GM12878 (cell line): ENCODE measurements around the gene CORO2B. TPM values are rescaled to one million over a fixed set of nuclear protein-coding genes. Genes with fewer than 3 reads are reported as not detected.

Experiments
- ATAC-seq: fragments of 200-7000 bp; cut with Tn5 transposase; 3 replicates; pipeline ENCODE4 v1.9.1; 2020; ENCODE audit warnings: mild to moderate bottlenecking, moderate library complexity
- BruUV-seq: library from RNA; stranded (reverse); fragments of 400-500 nt; replicated peaks from 2 replicates; lab custom pipeline; 2021; lab: Mats Ljungman, UMichigan
- CTCF ChIA-PET: fragments of 300-600 bp; sonication (Branson Sonifier 250); formaldehyde crosslinking; extraction: SDS; loops from one replicate; lab custom pipeline; 2021; ENCODE audit warnings: inconsistent platforms; lab: Yijun Ruan, JAX
- POLR2A ChIA-PET: fragments of 350-600 bp; formaldehyde crosslinking; extraction: SDS; loops from one replicate; lab custom pipeline; 2021; ENCODE audit warnings: inconsistent platforms; lab: Charles Lee
- RAD21 ChIA-PET: fragments of 300-600 bp; sonication (Branson Sonifier 250); formaldehyde crosslinking; loops from one replicate; lab custom pipeline; 2023; ENCODE audit warnings: antibody characterized with exemption; ENCODE audit not compliant: unreplicated experiment; lab: Charles Lee
- SMC1A ChIA-PET: fragments of 300-600 bp; sonication (Branson Sonifier 250); formaldehyde crosslinking; loops from one replicate; lab custom pipeline; 2023; ENCODE audit not compliant: unreplicated experiment, uncharacterized antibody; lab: Charles Lee
- DNase-seq: peaks from one replicate; pipeline ENCODE4 v3.0.0-alpha.2; 2011; ENCODE audit warnings: low read depth, low spot score
- FAIRE-seq: peaks from 3 replicates; lab custom pipeline; 2011; peaks lifted over from hg19 to GRCh38; lab: Jason Lieb, UNC
- H2AFZ ChIP-seq: 2 replicates; pipeline ENCODE4 v1.6.0; 2011; ENCODE audit warnings: low read depth, low read length, control low read depth; ENCODE audit not compliant: control insufficient read depth
- H3K27ac ChIP-seq: 2 replicates; pipeline ENCODE4 v1.5.1; 2011; ENCODE audit warnings: control low read depth; ENCODE audit not compliant: control insufficient read depth, insufficient read depth
- H3K27me3 ChIP-seq, 2 experiments: replicated peaks in 1 of 2; 2 replicates each; pipeline versions ENCODE4 v1.6.0 to v1.6.1; 2011; ENCODE audit warnings: low read length in 1 of 2; ENCODE audit not compliant: control insufficient read depth in 2 of 2, insufficient read depth in 2 of 2
- H3K36me3 ChIP-seq, 2 experiments: 2 replicates each; pipeline ENCODE4 v1.5.1; 2011; ENCODE audit warnings: low read length in 1 of 2; ENCODE audit not compliant: control insufficient read depth in 2 of 2, insufficient read depth in 2 of 2
- H3K4me1 ChIP-seq: 2 replicates; pipeline ENCODE4 v1.6.1; 2011; ENCODE audit warnings: mild to moderate bottlenecking, low read length, moderate library complexity, mixed read lengths; ENCODE audit not compliant: control insufficient read depth, insufficient read depth
- H3K4me2 ChIP-seq: 2 replicates; pipeline ENCODE4 v1.6.0; 2011; ENCODE audit warnings: control low read depth; ENCODE audit not compliant: control insufficient read depth, insufficient read depth
- H3K4me3 ChIP-seq: fragments of 200-600 bp; sonication (generic); 2 replicates; pipeline ENCODE4 v1.5.1; 2016
- H3K79me2 ChIP-seq: 2 replicates; pipeline ENCODE4 v1.6.0; 2011; ENCODE audit warnings: low read length; ENCODE audit not compliant: control insufficient read depth, insufficient read depth
- H3K9ac ChIP-seq: 2 replicates; pipeline ENCODE4 v1.8.0; 2011; ENCODE audit warnings: low read length, control low read depth, mixed read lengths; ENCODE audit not compliant: control insufficient read depth, insufficient read depth
- H3K9me3 ChIP-seq: replicated peaks from 3 replicates; pipeline ENCODE4 v1.5.1; 2011; ENCODE audit warnings: mild to moderate bottlenecking, low read length; ENCODE audit not compliant: control insufficient read depth, insufficient read depth
- H4K20me1 ChIP-seq: 2 replicates; pipeline ENCODE4 v1.6.0; 2011; ENCODE audit not compliant: control insufficient read depth, insufficient read depth
- BCL11A ChIP-seq: IDR thresholded peaks from 2 replicates; pipeline ENCODE4 v1.6.1; 2011; ENCODE audit warnings: low read depth, low read length
- BMI1 ChIP-seq: fragments of 450-650 bp; IDR thresholded peaks from 2 replicates; pipeline ENCODE4 v1.6.1; 2016; ENCODE audit warnings: mild to moderate bottlenecking, moderate library complexity, borderline replicate concordance
- CHD1 ChIP-seq: IDR thresholded peaks from 2 replicates; pipeline ENCODE4 v1.6.1; 2012; ENCODE audit warnings: low read depth, low read length, improper control_type of control experiment
- HCFC1 ChIP-seq: fragments of 150-350 bp; IDR thresholded peaks from 2 replicates; pipeline ENCODE4 v1.6.1; 2014; ENCODE audit warnings: low read length
- LARP7 ChIP-seq: fragments of 450-650 bp; IDR thresholded peaks from 2 replicates; pipeline ENCODE4 v1.6.1; 2017; ENCODE audit warnings: mild to moderate bottlenecking
- MTA3 ChIP-seq: IDR thresholded peaks from 2 replicates; pipeline ENCODE4 v1.6.1; 2012; ENCODE audit warnings: low read length, inconsistent platforms, borderline replicate concordance
- ZNF384 ChIP-seq: IDR thresholded peaks from 2 replicates; pipeline ENCODE4 v1.6.1; 2012; ENCODE audit warnings: low read depth, mild to moderate bottlenecking, low read length, improper control_type of control experiment, borderline replicate concordance
- WGBS: methylation state at CpG from one replicate; pipeline ENCODE4 v1.1.6; 2016; ENCODE audit warnings: low lambda C conversion rate; ENCODE audit not compliant: insufficient replicate concordance, insufficient coverage; ENCODE audit errors: missing lambda C conversion rate; 5-methylcytosine and 5-hydroxymethylcytosine counted together
- in situ Hi-C: fragments of 300-500 bp; cut with MboI; formaldehyde crosslinking; loops from 9 replicates; pipeline ENCODE4 v1.14.3; 2018; ENCODE audit warnings: mixed read lengths
- intact Hi-C: fragments of 100-400 bp; cut with micrococcal nuclease; formaldehyde crosslinking; loops from one replicate; pipeline ENCODE4 v1.14.2; 2022; ENCODE audit not compliant: unreplicated experiment
- polyA plus RNA-seq, 11 experiments: library from polyadenylated mRNA; depleted of rRNA in 4 of 11; unstranded in 6 of 11; stranded (reverse) in 5 of 11; fragments of >200 nt; fragmentation: Nextera tagmentation in 4 of 11; fragmentation: Illumina TruSeq in 1 of 11; extraction: Ambion mirVana in 4 of 11; extraction: Trizol in 1 of 11; gene quantifications; 1 replicate in 1 of 11; 2 replicates in 10 of 11; pipeline versions ENCODE4 v1.2.1 to v1.2.3, GENCODE V29; 2011 to 2016; ENCODE audit warnings: inconsistent platforms in 2 of 11, missing spikeins in 2 of 11, low read depth in 1 of 11
- total RNA-seq, 4 experiments: library from RNA; depleted of rRNA in 3 of 4; stranded (reverse); fragments of >200 nt in 3 of 4; fragmentation: Illumina TruSeq in 1 of 4; extraction: Trizol in 1 of 4; gene quantifications; 2 replicates each; pipeline versions ENCODE4 v1.2.1 to v1.2.3, GENCODE V29; 2013 to 2021
- TF ChIP-seq, protein P1 (sequence below): fragments of 450-650 bp; formaldehyde crosslinking; IDR thresholded peaks from 2 replicates; pipeline ENCODE4 v1.4.0; 2022; ENCODE audit warnings: mild to moderate bottlenecking, moderate library complexity

Gene CORO2B
- total and polyA plus RNA-seq, 10 of the 15 experiments (the other 5 are each of a cell fraction or from before 2014, with no cell fraction given), result 0.05 to 0.73 (median 0.13) TPM; not detected in 4

DNA sequence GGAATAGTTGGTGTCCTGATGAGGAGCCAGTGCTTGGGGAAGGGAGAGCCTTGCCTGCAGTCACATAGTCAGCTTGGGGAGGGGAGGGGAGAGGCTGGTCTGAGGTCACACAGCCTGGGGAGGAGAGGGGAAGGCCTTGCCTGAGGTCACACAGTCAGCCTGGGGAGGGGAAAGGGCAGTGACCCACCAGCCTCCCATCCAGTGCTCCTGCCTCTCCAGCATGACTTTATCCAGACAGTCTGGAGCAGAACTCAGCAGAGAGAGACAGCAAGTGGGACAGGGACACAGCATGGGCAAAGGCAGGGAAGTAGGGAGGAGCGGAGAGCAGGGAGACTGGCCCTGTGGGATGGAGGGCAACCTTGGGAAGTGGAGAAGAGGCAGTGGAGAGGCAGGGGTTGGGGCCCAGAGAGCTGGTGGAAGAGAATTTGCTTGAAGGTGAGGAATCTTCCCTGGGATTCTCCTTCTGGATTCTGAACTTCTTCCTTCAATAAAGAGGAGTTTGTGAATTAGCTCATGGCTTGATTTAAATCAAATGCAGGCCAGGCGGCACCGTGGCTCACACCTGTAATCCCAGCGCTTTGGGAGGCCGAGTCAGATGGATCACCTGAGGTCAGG is 64.5 kb downstream of the CORO2B start:
- Histone ChIP-seq H3K27ac (no peak overlapping the region), H3K9ac (no peak overlapping the region), H3K4me1 (no peaks in the 10 kb centered on the region), H4K20me1 (no peaks in the 10 kb centered on the region), H3K36me3 (no peaks in the 10 kb centered on the region), H3K27me3 (peaks cover 0 to 7% of the 10 kb centered on the region in 2 experiments; a peak in 3 of 4 replicates), H3K4me3 (no peak overlapping the region), H2AFZ (no peak overlapping the region), H3K79me2 (no peaks in the 10 kb centered on the region), H3K4me2 (no peak overlapping the region), H3K9me3 (no peaks in the 10 kb centered on the region)
- 73% methylated on average over 5 of the region's 5 CpGs for WGBS
- BruUV-seq, result no TSS peak
- ChIA-PET RAD21 (no interaction called here), POLR2A (no interaction called here), CTCF (no interaction called here), SMC1A (no interaction called here)
- FAIRE-seq (no peak), ATAC-seq (no peak), DNase-seq (no peak)
- intact Hi-C loops (no loop called here), in situ Hi-C loops (no loop called here)
- TF ChIP-seq HCFC1, result no peak
- TF ChIP-seq CHD1, result no peak
- no peak for TF ChIP-seq ZNF384
- no peak for TF ChIP-seq LARP7
- no peak for TF ChIP-seq BMI1
- TF ChIP-seq MTA3, result no peak
- TF ChIP-seq, protein P1, sequence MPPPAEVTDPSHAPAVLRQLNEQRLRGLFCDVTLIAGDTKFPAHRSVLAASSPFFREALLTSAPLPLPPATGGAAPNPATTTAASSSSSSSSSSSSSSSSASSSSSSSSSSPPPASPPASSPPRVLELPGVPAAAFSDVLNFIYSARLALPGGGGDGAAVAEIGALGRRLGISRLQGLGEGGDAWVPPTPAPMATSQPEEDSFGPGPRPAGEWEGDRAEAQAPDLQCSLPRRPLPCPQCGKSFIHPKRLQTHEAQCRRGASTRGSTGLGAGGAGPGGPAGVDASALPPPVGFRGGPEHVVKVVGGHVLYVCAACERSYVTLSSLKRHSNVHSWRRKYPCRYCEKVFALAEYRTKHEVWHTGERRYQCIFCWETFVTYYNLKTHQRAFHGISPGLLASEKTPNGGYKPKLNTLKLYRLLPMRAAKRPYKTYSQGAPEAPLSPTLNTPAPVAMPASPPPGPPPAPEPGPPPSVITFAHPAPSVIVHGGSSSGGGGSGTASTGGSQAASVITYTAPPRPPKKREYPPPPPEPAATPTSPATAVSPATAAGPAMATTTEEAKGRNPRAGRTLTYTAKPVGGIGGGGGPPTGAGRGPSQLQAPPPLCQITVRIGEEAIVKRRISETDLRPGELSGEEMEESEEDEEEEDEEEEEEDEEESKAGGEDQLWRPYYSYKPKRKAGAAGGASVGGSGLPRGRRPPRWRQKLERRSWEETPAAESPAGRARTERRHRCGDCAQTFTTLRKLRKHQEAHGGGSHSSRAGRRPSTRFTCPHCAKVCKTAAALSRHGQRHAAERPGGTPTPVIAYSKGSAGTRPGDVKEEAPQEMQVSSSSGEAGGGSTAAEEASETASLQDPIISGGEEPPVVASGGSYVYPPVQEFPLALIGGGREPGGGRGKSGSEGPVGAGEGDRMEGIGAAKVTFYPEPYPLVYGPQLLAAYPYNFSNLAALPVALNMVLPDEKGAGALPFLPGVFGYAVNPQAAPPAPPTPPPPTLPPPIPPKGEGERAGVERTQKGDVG, result no peak
- TF ChIP-seq BCL11A, result no peak
